HepG2 (cell line): ENCODE measurements around the gene HSCB.

ENCODE experiments used
- ATAD3A ChIP-seq: sonication (generic); formaldehyde crosslinking; IDR thresholded peaks from 2 replicates; pipeline ENCODE4 v1.4.0; 2020; ENCODE audit warnings: missing genetic modification reagents
- CAMTA2 ChIP-seq: sonication (generic); formaldehyde crosslinking; IDR thresholded peaks from 2 replicates; pipeline ENCODE4 v1.4.0; 2020; ENCODE audit warnings: mild to moderate bottlenecking, missing genetic modification reagents, borderline replicate concordance
- ZNF687 ChIP-seq: sonication (generic); formaldehyde crosslinking; IDR thresholded peaks from 2 replicates; pipeline ENCODE4 v1.5.1; 2020; ENCODE audit warnings: mild to moderate bottlenecking, missing genetic modification reagents, moderate library complexity

GRCh38 chr22:28769394-28770085, 27.7 kb downstream of the HSCB start:
- TF ChIP-seq ZNF687 (no peak), CAMTA2 (CRISPR knock-in tag) (no peak), ATAD3A (no peak)
